Measurements from ENCODE around the gene MROH8.

Gene MROH8

DNA sequence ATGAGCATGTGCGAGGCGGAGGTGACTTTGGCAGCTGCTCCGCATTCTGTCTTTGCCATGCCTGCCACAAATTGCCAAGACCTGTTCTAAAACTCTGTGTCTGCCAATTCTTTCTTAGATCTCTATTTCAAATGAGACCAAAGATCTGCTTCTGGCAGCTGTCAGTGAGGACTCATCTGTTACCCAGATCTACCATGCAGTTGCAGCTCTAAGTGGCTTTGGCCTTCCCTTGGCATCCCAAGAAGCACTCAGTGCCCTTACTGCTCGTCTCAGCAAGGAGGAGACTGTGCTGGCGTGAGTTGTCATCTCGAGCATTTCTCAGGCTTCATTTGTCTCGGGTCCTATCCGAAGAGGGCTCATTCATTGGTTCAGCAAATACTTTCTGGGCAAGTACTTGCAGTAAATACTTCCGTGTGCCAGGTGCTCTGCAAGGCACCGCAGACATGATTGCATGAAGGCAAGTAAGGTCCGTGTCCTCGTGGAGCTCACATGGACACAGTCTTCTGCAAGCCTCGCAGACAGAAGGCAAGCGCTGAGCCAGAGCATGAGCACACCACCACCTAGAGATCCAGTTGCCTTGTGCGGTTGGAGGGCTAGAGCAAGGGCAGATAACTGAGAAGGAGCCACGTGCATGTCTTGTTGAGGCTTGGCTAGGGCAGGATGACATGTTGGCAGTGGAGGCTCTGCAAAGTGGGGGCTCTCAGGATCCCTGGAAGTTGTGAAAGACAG is 19.7 kb upstream of the MROH8 start:
- DNase-seq (ENCODE audit: extremely low read depth, insufficient read length): no peak
- Histone ChIP-seq H3K27me3 (replicated peaks; ENCODE audit: control insufficient read depth, insufficient read depth, low read length) (no peaks in the 10 kb centered on the region), H3K4me3 (replicated peaks; ENCODE audit: low read depth, low read length) (no peak overlapping the region), H3K36me3 (ENCODE audit: control insufficient read depth, insufficient read depth, low read length) (peaks cover 33% of the 10 kb centered on the region)
- TF ChIP-seq, protein P1, sequence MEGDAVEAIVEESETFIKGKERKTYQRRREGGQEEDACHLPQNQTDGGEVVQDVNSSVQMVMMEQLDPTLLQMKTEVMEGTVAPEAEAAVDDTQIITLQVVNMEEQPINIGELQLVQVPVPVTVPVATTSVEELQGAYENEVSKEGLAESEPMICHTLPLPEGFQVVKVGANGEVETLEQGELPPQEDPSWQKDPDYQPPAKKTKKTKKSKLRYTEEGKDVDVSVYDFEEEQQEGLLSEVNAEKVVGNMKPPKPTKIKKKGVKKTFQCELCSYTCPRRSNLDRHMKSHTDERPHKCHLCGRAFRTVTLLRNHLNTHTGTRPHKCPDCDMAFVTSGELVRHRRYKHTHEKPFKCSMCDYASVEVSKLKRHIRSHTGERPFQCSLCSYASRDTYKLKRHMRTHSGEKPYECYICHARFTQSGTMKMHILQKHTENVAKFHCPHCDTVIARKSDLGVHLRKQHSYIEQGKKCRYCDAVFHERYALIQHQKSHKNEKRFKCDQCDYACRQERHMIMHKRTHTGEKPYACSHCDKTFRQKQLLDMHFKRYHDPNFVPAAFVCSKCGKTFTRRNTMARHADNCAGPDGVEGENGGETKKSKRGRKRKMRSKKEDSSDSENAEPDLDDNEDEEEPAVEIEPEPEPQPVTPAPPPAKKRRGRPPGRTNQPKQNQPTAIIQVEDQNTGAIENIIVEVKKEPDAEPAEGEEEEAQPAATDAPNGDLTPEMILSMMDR (IDR thresholded peaks at IDR 0.05; ENCODE audit: insufficient read depth, low read length, poor library complexity, severe bottlenecking): no peak

- Histone ChIP-seq H3K4me3 (replicated peaks; ENCODE audit: low read depth, low read length) (no peak overlapping the region), H3K27me3 (replicated peaks; ENCODE audit: control insufficient read depth, insufficient read depth, low read length) (no peaks in the 10 kb centered on the region), H3K36me3 (ENCODE audit: control insufficient read depth, insufficient read depth, low read length) (peaks cover 28% of the 10 kb centered on the region)
- TF ChIP-seq, protein P1 (IDR thresholded peaks at IDR 0.05; ENCODE audit: insufficient read depth, low read length, poor library complexity, severe bottlenecking): no peak
- DNase-seq (ENCODE audit: extremely low read depth, insufficient read length): no peak
These were observed 15.5 kb upstream of the MROH8 start for GRCh38 chr20:37194621-37195417.

DNA sequence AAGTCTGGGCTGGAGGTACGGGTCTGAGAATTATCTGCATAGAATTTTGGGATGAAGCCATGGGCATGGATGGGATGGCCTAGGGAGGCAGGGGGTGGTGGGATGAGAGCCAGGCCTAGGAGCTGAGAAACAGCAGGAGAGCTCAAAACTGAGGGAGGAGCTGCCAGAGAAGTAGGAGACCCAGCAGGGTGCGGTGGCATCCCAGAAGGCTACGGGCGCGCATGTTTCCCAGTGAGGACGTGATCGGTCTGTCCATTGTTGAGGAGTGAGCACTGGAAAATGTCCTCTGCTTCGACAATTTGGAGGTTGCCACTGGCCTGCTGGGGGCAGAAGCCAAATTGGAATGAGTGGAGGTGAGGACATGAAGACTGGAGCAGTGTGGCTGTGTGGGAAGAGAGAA is 14.5 kb upstream of the MROH8 start:
- H3K4me3 ChIP-seq (replicated peaks; ENCODE audit: low read depth, low read length): no peak overlapping the region
- TF ChIP-seq, protein P1 (IDR thresholded peaks at IDR 0.05; ENCODE audit: insufficient read depth, low read length, poor library complexity, severe bottlenecking): no peak
- DNase-seq (ENCODE audit: extremely low read depth, insufficient read length): no peak
- H3K27me3 ChIP-seq (replicated peaks; ENCODE audit: control insufficient read depth, insufficient read depth, low read length): no peaks in the 10 kb centered on the region
- H3K36me3 ChIP-seq (ENCODE audit: control insufficient read depth, insufficient read depth, low read length): peaks cover 19% of the 10 kb centered on the region

GRCh38 chr20:37193226-37193625 is 13.9 kb upstream of the MROH8 start:
- Histone ChIP-seq H3K36me3 (ENCODE audit: control insufficient read depth, insufficient read depth, low read length) (peaks cover 21% of the 10 kb centered on the region), H3K27me3 (replicated peaks; ENCODE audit: control insufficient read depth, insufficient read depth, low read length) (no peaks in the 10 kb centered on the region), H3K4me3 (replicated peaks; ENCODE audit: low read depth, low read length) (no peak overlapping the region)
- DNase-seq (ENCODE audit: extremely low read depth, insufficient read length): no peak
- TF ChIP-seq, protein P1 (IDR thresholded peaks at IDR 0.05; ENCODE audit: insufficient read depth, low read length, poor library complexity, severe bottlenecking): no peak

DNA sequence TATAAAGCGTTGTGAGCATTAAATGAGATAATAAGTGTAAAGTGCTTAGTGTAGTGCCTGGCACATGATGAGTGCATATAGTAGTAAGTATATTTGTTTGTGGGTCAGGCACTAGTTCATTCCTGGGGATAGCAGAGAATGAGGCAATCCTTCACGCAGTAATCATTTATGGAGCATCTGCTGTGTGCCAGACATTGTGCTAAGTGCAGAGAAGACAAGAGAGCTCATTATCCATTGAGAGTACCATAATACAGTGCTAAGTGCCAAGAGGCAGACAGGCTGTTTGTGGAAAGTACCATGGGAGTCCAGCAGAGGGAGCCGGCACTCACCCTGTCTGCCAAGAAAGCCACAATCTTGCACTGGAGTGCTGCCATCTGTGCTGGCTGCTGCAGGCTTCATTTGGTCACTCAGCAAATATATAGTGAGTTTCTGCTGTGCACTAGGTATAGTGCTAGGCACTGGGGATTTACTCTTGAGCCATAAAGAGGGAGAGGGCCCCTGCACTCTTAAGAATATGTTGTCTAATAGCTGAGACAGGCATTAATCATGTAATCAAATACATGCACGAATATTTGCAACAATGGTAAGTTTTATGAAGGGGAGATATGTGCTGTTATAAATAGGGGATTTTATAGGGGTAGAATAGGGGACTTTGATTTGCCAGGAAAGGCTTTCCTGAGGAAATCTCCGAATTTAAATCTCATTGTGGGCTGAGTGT is 12.9 kb upstream of the MROH8 start:
- TF ChIP-seq, protein P1 (IDR thresholded peaks at IDR 0.05; ENCODE audit: insufficient read depth, low read length, poor library complexity, severe bottlenecking): peak; percentile 91
- DNase-seq (ENCODE audit: extremely low read depth, insufficient read length): peak; percentile 36
- Histone ChIP-seq H3K4me3 (replicated peaks; ENCODE audit: low read depth, low read length) (no peak overlapping the region), H3K27me3 (replicated peaks; ENCODE audit: control insufficient read depth, insufficient read depth, low read length) (no peaks in the 10 kb centered on the region), H3K36me3 (ENCODE audit: control insufficient read depth, insufficient read depth, low read length) (peaks cover 19% of the 10 kb centered on the region)
